Measurements from ENCODE around the gene RAB34. TPM values are rescaled to one million over a fixed set of nuclear protein-coding genes. Genes with fewer than 3 reads are reported as not detected.

RAB34 gene
- total and polyA plus RNA-seq, 9 of the 15 experiments (the other 6 are each of a cell fraction or from before 2014, with no cell fraction given): 0.07 to 3.8 (median 0.46) TPM; not detected in 1

GRCh38 chr17:28710861-28711722 lies 6.6 kb downstream of the RAB34 start (continued):
- TF ChIP-seq MYNN (IDR thresholded peaks at IDR 0.05): peak; percentile 56; the same call in 1 of the 2 replicates
- TF ChIP-seq MYNN (CRISPR knock-in tag; IDR thresholded peaks at IDR 0.05): no peak
- peak; percentile 92 for TF ChIP-seq POLR2A (conservative IDR thresholded peaks at IDR 0.05)
- TF ChIP-seq NFRKB (IDR thresholded peaks at IDR 0.05; ENCODE audit: low read depth): peak; percentile 17; the same call in 1 of the 2 replicates
- TF ChIP-seq ATF7 (IDR thresholded peaks at IDR 0.05): peak; percentile 73; the same call in 1 of the 2 replicates
- no peak for TF ChIP-seq RHOXF2B (CRISPR knock-in tag; conservative IDR thresholded peaks at IDR 0.05)
- no peak for TF ChIP-seq ZNF696 (CRISPR knock-in tag; conservative IDR thresholded peaks at IDR 0.05)
- no peak for TF ChIP-seq MAFK (IDR thresholded peaks at IDR 0.05; ENCODE audit: low read length)
- peak; percentile 96 for TF ChIP-seq CXXC5 (CRISPR knock-in tag; IDR thresholded peaks at IDR 0.05)
- peak; percentile 56 for TF ChIP-seq ZBTB33 (CRISPR knock-in tag; IDR thresholded peaks at IDR 0.05)
- TF ChIP-seq MCM2 (IDR thresholded peaks at IDR 0.05; ENCODE audit: low read depth): no peak
- peak; percentile 9; the same call in 1 of the 2 replicates for TF ChIP-seq HCFC1 (IDR thresholded peaks at IDR 0.05; ENCODE audit: low read depth, low read length)
- TF ChIP-seq POLR2B (IDR thresholded peaks at IDR 0.05; ENCODE audit: low read depth, partially characterized antibody): peak; percentile 73
- no peak for TF ChIP-seq TRIM25 (IDR thresholded peaks at IDR 0.05; ENCODE audit: borderline replicate concordance)
- 0 out of 4 replicates have a peak, but pooled peaks of 1 of the 2 experiments have one; percentile 54 for TF ChIP-seq UBTF (IDR thresholded peaks at IDR 0.05; ENCODE audit: borderline replicate concordance in 1 of 2, low read depth in 2 of 2, low read length in 2 of 2)
- TF ChIP-seq ZFP91 (CRISPR knock-in tag; IDR thresholded peaks at IDR 0.05): no peak; the same call in 1 of the 2 replicates
- peak; percentile 72 for TF ChIP-seq ZC3H4 (CRISPR knock-in tag; IDR thresholded peaks at IDR 0.05; ENCODE audit: borderline replicate concordance)
- TF ChIP-seq MXD1 (CRISPR knock-in tag; IDR thresholded peaks at IDR 0.05; ENCODE audit: borderline replicate concordance, poor library complexity, severe bottlenecking): no peak
- TF ChIP-seq POLR2G (IDR thresholded peaks at IDR 0.05; ENCODE audit: low read depth, low read length): peak; percentile 97
- TF ChIP-seq ZNF263 (CRISPR knock-in tag; IDR thresholded peaks at IDR 0.05; ENCODE audit: borderline replicate concordance): peak; percentile 37; the same call in 1 of the 2 replicates
